Skeletal muscle cell (primary cell): ENCODE measurements around the gene ZDHHC8.

Experiments used
- DNase-seq: peaks from one replicate; pipeline ENCODE4 v3.0.0-alpha.2; 2010; ENCODE audit warnings: low read depth
- H3K4me3 ChIP-seq: 2 replicates; pipeline ENCODE4 v1.5.1; 2011; ENCODE audit warnings: low read depth, mild to moderate bottlenecking, control low read depth, low read length, moderate library complexity

The ZDHHC8 gene, protein sequence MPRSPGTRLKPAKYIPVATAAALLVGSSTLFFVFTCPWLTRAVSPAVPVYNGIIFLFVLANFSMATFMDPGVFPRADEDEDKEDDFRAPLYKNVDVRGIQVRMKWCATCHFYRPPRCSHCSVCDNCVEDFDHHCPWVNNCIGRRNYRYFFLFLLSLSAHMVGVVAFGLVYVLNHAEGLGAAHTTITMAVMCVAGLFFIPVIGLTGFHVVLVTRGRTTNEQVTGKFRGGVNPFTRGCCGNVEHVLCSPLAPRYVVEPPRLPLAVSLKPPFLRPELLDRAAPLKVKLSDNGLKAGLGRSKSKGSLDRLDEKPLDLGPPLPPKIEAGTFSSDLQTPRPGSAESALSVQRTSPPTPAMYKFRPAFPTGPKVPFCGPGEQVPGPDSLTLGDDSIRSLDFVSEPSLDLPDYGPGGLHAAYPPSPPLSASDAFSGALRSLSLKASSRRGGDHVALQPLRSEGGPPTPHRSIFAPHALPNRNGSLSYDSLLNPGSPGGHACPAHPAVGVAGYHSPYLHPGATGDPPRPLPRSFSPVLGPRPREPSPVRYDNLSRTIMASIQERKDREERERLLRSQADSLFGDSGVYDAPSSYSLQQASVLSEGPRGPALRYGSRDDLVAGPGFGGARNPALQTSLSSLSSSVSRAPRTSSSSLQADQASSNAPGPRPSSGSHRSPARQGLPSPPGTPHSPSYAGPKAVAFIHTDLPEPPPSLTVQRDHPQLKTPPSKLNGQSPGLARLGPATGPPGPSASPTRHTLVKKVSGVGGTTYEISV

DNA sequence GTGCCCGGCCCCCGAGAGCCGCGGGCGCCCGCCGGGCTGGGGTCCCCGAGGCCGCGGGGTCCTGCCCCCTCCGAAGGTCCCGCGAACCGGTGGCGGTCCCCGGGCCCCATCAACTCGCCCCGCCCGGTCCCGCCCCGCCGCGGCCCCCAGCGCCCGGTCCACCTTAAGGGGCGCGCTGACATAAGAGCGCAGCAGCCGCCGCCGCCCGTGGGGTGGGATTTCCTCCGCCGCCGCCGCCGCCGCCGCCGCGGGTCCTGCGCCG, at the start of gene ZDHHC8:
Gene ZDHHC8 (plus strand): TSS at position 208 of the 262 bp plus-strand sequence. CDS start 144 bp downstream, outside the sequence.
- no peak for DNase-seq
- peak within 1 kb of the TSS; percentile 89 for H3K4me3 ChIP-seq

DNA sequence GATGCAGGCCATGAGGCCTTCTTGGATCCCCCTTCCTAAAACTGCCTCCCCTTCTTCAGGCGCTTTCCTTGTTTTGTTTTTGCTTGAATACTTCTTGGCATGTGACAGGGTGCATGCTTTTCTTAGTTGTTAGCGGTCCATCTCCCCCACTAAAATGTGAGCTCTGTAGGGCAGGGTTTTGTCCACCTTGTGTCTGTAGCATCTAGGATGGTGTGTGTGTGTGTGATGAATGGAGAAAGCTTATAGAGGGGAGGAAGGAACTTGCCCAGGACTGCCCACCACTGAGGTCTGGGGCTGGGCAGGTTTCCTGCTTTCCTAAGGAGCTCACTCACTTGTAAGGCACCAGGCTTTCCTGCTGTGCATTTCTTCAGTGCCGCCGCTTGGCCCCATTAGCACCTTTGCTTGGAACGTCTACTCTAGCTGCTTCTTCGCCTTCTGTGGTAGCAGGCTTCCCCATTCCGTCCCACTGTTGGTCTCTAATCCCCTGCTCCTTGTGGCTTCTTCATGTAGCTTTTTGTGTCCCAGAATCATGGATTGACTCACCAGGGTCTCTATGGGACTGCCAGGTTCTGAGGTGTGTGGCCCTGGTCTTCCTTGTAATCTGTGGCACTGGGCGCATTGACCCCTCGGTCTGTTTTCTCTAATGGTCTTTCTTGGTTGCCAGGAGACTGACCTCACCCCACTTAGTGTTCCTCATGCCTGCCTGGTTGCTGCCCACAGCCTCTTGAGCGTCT, 48.3 kb upstream of the ZDHHC8 start:
- no peak for DNase-seq
- no peak overlapping the region for H3K4me3 ChIP-seq

DNA sequence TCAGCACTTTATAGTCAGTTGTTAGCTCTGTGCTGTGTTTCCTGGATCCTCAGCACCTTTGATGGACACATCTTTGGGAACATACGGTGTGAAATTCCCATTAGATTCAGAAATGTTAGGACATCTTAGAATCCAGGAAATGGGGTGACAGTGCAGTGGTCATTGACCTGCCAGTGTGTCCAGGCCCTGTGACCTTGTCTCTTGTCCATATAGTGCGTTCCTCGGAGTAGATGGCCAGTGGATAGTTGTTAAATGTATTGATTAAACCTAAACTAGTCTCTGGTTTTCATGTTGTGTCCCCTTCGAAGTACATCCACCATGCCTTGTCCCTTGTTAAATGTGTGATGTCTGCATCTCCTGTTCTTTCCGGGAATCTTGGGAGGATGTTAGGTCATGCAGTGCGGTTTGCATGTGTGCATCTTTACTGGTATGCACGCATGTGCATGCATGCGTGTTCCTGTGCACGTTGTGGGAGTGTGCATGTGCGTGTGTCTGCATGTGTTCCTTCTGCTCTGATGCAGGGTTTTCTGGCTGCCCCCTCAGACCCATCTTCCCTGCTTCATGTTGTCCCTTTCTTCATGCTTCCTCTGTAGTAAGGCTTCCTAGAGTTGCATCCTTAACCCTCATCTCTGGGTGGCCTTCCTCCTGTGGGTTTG, 47.6 kb upstream of the ZDHHC8 start:
- H3K4me3 ChIP-seq: no peak overlapping the region
- DNase-seq: no peak

DNA sequence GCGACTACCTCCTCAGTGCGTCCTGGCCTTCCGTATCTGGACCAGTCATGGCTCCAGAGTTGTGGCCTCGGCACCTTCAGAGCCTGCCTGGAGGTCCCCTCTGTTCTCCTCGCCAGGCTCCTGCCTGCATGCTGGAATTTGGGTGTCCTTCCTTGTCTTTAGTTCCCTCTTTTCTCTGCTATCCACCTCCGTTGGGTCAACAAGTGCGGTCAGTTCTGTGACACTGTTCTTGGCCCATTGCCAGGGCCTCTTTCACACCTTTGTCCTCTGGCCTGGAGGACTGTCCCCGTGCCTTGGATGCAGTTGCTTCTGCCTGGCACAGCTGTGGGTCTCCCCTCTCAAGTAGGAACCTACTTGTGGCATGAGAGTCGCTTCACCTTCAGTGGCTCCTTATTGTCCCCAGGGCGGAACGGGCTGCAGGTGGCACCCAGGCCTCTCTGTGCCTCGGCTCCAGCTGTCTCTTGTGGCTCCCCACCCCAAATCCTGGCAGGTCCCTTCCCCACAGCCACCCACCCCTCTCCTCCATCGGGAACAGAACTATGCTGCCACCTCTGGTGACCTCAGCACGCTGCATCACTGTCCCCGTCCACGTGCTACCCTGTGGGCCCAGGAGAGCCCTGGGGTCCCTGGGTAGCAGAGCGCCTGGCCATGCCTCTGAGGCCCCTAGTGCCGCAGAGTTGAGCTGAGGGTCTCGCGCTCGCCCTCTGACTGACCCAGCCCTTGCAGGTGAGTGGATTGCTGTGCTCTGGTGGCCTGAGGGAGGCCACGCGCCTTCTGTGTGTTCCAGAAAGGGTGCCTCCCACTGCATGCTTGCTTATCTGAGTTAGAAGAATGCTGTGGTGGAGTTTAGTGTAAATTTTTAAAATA, 46.8 kb upstream of the ZDHHC8 start:
- no peak overlapping the region for H3K4me3 ChIP-seq
- DNase-seq: no peak

DNA sequence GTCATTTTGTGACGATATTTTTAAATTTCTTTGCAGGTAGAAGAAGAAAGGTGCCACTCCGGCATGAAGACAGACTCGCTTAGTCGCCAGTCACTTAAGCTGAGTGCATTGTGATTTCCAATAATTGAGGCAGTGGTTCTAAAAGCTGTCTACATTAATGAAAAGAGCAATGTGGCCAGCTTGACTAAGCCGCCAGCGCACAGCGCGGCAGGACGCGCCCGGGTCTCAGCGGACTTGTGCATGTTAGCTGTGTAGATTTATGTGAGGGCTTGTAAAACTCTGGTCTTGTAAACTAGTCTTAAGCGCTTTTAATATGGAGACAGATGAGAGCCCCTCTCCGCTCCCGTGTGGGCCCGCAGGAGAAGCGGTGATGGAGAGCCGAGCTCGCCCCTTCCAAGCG, 46.0 kb upstream of the ZDHHC8 start:
- no peak overlapping the region for H3K4me3 ChIP-seq
- DNase-seq: no peak

DNA sequence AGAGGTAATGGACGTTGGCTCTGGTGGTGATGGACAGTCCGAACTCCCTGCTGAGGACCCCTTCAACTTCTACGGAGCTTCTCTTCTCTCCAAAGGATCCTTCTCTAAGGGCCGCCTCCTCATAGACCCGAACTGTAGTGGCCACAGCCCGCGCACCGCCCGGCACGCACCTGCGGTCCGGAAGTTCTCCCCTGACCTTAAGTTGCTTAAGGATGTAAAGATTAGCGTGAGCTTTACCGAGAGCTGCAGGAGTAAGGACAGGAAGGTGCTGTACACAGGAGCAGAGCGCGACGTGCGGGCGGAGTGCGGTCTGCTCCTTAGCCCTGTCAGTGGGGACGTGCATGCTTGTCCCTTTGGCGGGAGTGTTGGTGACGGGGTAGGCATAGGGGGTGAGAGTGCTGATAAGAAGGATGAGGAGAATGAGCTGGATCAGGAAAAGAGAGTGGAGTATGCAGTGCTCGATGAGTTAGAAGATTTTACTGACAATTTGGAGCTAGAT, 45.5 kb upstream of the ZDHHC8 start:
- no peak overlapping the region for H3K4me3 ChIP-seq
- DNase-seq: no peak

DNA sequence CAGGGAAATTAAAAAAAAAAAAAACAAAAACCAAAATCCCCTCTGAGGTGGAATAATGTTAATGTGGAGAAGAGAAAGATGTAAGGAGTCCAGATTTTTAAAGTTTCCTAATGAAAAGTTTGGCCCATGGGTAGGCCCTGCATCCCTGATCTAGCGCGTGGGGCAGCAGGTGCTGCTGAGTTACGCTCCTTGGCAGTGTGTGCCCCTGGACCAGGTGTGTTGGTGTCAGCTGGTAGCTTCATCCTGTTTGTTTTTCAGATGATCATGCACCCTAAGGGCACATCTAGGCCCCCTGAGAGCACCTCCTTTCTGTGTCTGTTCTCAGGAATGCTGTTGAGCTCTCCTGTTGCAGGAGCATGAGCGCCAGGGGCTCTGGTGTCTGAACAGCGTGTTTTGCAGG, 44.8 kb upstream of the ZDHHC8 start:
- no peak overlapping the region for H3K4me3 ChIP-seq

DNA sequence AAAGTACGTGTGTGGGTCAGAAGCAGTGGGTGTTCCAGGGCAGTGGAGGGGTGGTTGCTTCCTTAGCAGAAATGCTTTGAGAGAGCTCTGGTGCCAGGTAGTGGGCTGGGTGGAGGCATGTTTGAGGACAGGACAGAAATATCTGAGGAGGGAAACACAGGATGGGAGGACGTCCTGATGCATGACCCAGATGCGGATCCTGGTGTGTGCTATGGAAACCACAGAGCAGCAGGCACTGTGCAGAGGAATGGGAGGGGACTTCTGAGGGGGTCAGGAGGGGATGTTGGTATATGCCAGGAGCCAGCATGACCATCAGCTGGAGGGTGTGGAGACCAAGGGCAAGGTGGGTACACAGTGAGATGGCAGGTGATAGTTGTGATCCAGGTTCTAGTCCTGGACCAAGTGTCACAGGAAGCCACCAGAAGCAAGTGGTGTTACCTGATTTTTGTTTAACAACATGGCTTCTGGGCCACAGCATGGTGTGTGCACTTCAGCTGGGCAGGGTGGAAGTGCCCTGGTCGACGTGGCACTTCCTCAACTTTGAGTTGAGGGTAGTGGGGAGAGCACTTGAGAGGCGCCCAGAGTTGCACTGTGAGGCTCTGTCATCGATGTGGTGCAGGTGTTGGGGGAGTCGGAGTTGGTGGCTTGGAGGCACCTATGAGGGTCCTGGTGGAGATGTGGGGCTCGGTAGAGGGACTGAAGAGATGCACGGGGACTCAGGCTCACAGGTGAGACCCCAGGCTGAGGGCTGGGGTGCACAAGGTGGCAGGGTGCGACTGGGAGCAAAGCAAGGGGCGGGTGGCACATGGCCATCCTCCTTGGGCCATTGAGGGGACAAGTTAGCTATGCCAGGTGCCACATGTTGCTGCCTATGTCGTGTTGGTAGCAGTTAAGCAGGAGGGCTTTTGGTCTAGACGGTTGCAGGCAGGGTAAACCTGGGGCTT, 44.0 kb upstream of the ZDHHC8 start:
- no peak for DNase-seq
- H3K4me3 ChIP-seq: no peak overlapping the region

More for the DNA sequence above, 44.8 kb upstream of the ZDHHC8 start:
- no peak for DNase-seq

DNA sequence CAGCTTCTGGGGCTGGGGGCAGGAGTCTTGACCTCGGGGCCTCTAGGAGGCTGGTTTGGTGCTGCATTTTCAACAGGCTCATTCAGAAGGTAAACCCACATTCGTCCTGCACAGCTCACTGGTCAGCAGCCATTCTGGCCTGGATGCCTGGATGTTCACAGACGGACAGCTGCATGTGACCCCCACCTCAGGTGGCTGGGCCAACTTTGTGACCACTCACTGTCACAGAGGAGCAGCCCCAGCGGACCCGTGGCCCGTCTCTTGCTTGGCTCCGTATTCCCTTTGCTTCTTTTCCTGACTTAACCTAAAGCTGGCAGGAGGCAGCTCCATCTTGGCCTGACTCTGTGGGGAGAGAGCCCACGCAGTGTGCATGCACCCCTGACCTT, 43.3 kb upstream of the ZDHHC8 start:
- no peak for DNase-seq
- no peak overlapping the region for H3K4me3 ChIP-seq

DNA sequence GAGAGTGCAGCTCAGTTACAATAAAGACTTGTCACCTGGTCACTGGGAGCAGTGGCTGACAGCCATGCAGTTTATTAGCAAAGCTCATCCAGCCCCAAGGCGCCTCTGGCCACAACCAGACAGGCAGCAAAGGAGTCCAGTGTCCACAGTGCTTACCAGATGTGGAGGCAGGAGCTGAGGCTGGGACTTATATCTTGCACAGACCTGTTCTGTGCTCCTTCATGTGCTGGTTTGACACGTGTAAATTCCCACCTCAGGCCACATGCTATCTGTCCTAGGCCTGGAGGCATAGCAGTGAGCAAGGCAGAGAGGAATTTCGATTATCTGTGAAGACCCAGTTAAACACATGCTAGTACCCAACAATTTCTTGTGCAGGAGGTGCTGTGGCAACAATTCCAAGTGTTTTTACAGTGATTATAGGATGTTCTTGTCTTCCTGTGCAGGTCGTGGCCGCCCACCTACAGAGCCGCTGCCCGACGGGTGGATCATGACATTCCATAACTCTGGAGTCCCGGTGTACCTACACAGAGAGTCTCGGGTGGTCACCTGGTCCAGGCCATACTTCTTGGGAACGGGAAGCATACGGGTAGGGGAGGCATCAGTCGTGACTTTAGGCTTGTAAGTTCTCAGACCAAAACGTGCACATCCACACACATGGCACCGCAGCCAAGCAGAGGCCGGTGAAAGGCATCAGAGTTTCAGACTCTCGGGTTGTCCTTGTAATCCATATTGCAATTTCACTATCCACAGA, 42.2 kb upstream of the ZDHHC8 start:
- no peak for DNase-seq
- H3K4me3 ChIP-seq: no peak overlapping the region

DNA sequence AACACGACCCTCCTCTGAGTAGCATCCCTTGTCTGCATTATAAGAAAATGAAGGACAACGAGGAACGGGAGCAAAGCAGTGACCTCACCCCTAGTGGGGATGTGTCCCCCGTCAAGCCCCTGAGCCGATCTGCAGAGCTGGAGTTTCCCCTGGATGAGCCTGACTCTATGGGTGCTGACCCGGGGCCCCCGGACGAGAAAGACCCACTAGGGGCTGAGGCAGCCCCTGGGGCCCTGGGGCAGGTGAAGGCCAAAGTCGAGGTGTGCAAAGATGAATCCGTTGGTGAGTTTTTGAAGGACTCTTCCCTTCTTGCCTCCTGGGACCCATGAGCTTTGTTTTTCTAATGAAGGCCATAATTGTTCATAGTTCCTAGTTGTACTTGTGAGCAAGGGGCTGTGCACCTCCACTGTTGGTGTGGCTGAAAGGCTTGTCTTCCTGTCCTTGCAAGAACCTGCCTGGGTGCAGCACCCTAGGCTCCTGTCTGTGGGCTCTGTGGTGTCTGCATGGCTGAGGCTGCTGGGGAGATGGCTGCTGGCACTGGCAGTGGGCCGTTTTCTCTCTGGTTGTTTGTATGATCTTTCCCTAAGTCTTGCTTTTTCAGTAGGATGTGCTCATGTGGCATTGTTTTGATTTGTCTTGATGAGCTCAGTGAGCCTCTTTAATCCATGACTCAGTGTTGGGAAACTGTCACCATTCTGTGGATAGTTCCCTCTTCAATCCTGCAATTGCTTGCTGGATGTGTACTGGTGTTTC, 41.5 kb upstream of the ZDHHC8 start:
- H3K4me3 ChIP-seq: no peak overlapping the region
- DNase-seq: peak; percentile 22

DNA sequence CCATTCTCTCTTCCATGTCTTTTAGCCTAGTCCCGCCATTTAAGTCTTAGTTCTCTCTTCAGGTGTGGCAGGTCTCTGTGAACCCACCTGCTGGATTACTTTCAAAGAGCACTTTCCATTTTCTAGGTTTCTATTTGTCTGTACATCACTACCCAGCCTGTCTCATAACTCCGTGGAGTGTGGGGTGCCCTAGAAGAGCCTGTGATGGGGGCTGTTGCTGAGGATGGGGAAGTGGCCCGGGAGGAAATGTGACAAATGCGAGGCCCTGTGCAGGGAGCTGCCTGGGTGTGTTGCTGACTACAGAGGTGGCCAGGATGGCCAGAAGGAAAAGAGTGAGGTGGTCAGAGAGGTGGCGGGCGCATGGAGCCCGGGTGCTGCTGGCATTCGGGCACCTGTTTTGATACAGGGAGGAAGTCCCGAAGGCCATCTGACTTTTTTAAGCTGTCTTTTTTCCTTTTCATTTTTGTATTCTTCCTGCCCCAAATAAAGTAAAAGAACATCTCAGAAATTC, 40.8 kb upstream of the ZDHHC8 start:
- DNase-seq: no peak
- no peak overlapping the region for H3K4me3 ChIP-seq

DNA sequence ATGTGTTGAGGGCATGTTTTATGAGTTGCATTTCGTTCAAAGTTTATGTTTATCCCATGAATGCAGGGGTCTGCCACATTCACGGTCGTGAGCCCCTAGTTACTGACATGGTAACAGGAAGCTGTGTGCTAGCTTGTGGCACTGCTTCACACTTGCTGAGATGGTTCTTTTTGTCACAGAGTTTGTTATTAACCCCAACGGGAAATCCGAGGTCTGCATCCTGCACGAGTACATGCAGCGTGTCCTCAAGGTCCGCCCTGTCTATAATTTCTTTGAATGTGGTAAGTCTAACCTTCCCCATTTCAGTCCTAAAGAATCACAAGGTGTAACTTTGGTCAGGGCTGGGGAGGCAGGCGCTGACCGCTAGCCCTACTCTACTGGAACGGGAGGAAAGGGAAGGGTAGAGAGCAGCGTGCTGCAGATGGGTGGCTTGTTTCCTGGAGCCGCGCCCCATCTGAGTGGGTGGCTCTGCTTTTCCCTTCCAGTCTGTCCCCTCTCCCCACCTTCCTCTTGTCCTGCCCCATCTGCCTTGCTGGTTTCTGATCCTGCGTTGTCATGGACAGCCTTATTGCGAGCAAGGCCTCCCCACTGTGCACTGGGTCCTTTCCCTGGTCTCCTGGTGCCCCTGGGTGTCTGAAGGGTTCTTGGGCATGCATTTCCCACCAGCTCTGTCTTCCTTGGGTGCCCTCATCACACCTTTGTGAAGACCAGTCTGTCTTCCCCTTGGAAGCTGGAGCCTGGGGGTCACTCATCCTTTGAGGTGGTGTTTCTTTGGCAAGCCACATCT, 39.7 kb upstream of the ZDHHC8 start:
- no peak overlapping the region for H3K4me3 ChIP-seq
- no peak for DNase-seq

DNA sequence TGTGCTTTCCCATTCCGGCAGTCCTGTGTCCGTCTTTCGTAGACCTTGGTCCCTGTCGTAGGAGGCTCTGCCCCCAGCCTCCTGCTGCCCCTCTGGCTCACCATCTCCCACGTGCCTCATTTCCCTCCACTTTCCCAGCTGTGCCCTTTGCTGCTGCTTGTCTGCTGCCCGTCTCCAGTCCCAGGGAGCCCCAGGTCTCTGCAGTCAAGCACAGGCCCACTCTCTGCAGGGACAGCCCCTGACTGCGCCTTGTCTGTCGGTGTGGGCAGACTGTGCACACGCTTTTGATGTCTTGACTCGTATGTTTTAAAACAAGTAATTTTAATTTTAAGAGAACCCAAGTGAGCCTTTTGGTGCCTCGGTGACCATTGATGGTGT, 39.1 kb upstream of the ZDHHC8 start:
- no peak overlapping the region for H3K4me3 ChIP-seq
- DNase-seq: no peak

DNA sequence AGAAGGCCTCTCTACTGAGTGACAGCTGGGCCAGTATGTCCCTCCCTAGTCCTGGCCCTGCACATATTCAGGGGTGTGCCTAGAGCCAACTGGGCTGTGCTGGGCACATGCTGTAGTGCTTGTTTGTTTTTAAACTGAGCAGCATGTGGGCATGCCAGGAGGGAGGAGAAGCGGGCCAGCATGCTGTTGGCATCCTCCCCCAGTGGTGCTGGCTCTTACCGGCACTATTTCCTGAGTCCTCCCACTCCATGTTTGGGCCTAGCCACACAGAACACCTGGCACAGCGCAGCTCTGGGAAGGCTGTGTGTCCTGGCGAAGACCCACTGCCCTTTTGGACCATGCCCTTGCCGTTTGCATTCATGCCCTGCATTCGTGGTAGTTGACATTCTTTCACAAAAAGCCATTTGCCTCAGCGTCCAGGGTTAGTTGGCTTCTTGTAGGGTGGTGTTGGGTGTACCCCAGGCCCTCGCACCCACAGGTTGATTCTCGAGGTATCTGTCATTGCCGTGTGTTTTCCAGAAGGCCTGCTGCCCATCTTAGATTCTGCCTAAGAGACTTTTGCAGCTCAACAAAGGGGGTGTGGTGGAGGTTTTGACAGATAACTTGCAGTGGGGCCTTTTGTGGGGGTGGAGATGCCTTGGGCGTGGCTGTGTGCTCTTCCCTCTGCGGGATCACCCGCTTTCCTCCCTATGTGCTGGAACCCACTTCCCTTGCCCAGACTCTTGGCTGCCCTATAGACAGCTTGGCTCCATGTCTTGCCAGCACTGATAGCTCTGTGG, 38.0 kb upstream of the ZDHHC8 start:
- no peak overlapping the region for H3K4me3 ChIP-seq
- DNase-seq: no peak
